Activated gamma-delta T cell treated with Interleukin-2 at 50 U/mL for 16 hours (primary cell): ENCODE results near the gene UGT1A4.

Experiments
- DNase-seq: peaks from one replicate; pipeline ENCODE4 v3.0.0-alpha.2; 2020

The UGT1A4 gene

DNA sequence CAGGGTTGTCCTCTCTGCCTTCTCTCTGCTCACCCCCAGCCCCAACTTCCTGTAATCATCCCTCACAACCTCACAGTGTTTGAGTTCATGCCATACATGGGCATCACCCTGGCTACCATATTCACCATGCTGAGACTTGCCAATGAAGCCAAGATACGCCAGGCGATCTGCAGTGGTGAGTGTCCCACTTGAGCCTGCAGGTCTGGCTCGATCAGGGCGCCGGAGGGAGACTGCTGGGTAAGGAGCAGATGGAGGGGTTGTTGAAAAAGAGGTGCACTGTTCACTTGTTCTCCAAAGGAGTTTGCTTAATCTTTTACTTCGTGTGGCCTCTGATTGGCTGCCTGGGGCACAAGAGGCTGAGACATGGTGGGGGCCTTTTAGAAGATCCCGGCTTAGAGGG lies 74.2 kb downstream of the UGT1A4 start:
- DNase-seq: no peak

DNA sequence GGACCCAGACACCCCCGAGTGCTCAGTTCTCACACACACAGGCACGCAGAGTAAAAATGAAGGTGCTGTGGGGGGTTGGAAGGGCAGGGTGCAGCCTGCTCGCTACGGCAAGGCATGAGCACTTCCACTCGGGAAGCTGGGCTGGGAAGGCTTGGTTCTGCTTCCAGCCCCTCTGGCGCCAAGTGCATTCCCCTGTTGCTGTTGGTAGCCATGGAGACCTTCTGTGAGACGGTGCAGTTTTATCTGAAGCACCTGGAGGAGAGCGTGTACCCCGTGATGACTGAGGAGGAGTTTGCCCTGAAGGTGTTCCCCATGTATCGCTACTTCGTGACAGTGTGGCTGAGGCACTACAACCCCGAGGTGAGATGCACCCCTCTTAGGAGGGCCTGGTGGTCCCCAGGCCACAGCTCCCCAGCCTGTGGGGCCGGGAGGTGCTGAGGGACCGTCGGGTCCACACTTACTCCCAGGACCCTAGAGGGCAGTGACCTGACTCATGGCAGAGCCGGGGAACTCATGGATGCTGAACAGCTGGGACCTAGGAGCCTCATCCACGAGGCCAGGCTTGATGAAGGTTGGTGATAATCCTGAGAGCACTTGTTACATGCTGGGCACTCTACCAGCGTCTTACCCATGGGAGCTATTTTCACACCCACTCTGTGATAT lies 75.1 kb downstream of the UGT1A4 start:
- DNase-seq: no peak

- no peak for DNase-seq
Observed at GRCh38 chr2:233794128-233794658, 75.7 kb downstream of the UGT1A4 start.

- DNase-seq: no peak
Observed at GRCh38 chr2:233795735-233796171, 77.2 kb downstream of the UGT1A4 start.

DNA sequence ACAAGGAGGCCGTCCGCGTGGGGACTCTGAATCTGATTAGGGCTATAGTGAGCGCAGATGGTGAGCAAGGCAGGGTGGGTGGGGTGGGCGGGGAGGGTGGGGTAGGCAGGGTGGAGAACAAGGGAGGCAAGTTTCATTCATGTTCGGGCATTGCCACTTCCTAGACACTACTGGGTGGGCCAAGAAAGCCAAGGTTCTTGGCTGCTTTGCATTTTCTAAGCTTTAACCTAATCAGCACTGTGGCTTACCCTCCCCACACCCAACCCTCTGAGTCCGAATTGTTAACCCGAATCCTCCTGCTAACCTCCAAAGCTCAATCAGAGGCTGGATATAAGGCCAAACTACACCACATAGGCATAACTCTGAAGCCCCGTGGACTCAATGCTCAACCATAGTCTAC lies 77.7 kb downstream of the UGT1A4 start:
- DNase-seq: no peak

- DNase-seq: no peak
Observed at GRCh38 chr2:233798335-233799086, 80.0 kb downstream of the UGT1A4 start.

- DNase-seq: no peak
Observed at GRCh38 chr2:233799087-233799665, 80.6 kb downstream of the UGT1A4 start.

DNA sequence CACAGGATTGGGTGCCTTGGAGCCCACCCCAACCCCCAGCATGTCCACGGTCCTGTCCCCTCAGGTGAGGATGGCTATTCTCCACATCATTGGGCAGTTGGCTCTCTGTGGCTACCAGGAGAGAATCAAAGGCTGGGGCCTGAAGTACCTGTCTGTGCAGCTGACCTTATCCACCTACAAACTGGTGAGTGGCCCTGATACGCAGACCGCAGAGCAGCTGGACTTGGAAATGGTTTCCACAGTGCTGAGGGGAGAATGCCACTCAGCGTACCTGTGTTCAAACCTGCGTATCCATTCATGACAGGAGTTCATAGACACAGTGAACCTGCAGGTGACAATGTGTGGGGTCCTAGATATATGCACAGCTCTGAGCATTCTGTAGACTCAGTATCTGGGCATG lies 81.2 kb downstream of the UGT1A4 start:
- DNase-seq: no peak

GRCh38 chr2:233800208-233800607 lies 81.7 kb downstream of the UGT1A4 start:
- no peak for DNase-seq

GRCh38 chr2:233801357-233802131 lies 83.0 kb downstream of the UGT1A4 start:
- DNase-seq: no peak

DNA sequence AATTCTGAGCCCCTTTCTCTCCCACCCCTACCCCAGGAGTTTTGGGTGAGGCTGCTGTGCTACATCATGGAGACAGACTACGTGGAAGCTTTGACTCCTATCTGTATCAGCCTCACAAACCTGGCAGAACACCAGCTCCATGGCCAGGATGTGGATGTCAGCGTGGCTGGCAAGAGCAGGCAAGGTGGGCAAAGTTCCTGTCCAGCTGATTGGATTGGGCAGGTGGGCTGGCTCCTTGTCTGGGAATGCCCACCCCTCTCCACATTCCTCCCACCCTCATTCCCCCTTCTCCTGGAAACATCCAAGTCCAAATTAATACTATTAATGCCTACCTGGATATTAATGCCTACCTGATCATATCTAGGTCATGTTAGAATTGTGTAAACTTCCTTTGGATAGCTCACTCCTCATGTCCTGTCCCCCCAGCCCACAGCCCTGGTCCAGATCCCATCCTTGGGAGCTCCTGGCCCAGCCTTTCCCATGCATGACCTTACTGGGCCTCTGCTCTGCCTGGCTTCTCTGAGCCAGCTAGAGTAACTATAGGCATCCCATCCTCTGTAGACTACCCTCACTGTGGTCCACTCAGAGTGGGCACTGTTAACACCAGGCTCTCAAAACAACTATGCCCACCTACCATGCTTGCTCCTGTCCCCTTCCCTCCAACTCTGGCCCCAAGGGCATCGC lies 83.7 kb downstream of the UGT1A4 start:
- no peak for DNase-seq

DNA sequence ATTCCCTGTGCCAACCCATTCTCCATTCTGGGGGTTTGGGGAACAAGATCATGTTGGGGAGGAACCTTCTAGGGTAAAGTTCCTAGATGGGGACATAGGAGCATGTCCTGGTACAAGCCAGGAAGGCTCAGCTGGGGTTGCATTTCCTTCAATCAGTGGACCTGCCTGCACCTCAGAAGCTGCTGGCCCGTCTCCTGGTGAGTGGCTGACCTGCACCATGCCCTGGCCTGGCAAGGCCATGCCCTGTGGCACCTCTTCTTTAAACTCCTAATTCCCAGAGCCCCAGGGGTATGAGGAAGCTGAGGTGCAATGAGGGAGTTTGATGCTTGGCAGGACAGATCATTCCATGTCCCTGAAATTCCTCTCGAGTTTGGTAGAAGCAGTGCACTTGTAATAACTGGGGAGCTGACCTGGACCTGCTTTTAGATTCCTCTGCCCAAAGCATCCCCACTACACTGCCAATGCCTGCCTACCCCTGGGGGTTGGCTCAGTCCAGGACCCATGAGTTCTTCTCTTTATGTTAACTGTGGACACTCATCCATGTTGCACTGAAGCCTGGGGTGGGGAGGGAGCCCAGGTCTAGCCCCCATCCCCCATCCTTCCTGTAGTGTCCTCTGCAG lies 84.9 kb downstream of the UGT1A4 start:
- DNase-seq: no peak

GRCh38 chr2:233803994-233804393 lies 85.5 kb downstream of the UGT1A4 start:
- DNase-seq: no peak

- DNase-seq: no peak
Observed at GRCh38 chr2:233807215-233807865, 88.8 kb downstream of the UGT1A4 start.

GRCh38 chr2:233807966-233808935 lies 89.7 kb downstream of the UGT1A4 start:
- DNase-seq: no peak

- no peak for DNase-seq
Observed at GRCh38 chr2:233810385-233810784, 91.8 kb downstream of the UGT1A4 start.

DNA sequence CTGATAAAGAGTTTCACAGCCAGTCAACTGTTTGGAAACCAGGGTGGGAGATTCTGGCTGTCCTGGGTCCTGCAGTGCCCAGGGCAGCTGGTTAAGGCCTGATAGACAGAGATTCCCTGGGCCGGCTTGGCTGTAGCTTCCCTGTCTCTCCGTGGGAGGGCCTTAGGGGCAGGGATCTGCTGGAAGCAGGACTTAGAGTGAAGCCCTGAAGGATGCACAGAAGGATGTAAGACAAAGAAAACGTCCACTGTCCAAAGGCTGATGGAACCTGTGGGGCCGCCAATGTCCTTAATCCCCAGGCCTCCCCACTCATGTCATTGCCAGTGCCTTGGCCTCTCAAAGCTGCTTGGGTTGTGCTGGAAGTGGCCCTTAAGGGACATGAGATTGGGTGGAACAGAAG lies 92.6 kb downstream of the UGT1A4 start:
- no peak for DNase-seq

- no peak for DNase-seq
Observed at GRCh38 chr2:233811732-233812131, 93.2 kb downstream of the UGT1A4 start.

GRCh38 chr2:233813236-233814055 lies 94.9 kb downstream of the UGT1A4 start:
- DNase-seq: no peak
